NT2/D1 (cell line): ENCODE data around the gene RUNX1.

Experiments
- SUZ12 ChIP-seq: IDR thresholded peaks from 2 replicates; pipeline ENCODE4 v1.6.1; 2011; ENCODE audit not compliant: insufficient read length, insufficient read depth; ENCODE audit errors: extremely low read depth
- YY1 ChIP-seq: IDR thresholded peaks from 2 replicates; pipeline ENCODE4 v1.6.1; 2011; ENCODE audit not compliant: insufficient read length, insufficient read depth
- ZNF274 ChIP-seq: IDR thresholded peaks from 2 replicates; pipeline ENCODE4 v1.6.1; 2011; ENCODE audit warnings: mild to moderate bottlenecking, low read depth, low read length

GRCh38 chr21:34807146-34807880, 241.8 kb downstream of the RUNX1 start:
- TF ChIP-seq SUZ12 (no peak), ZNF274 (no peak), YY1 (no peak)
